HG03432 (cell line): ENCODE results near the gene RCC2.
A peak's percentile ranks its signal among the peaks of the same experiment; 100 is the strongest.

Source experiments
- ATAC-seq: cut with Tn5 transposase; IDR thresholded peaks from one replicate; pipeline ENCODE4 v1.9.1; 2021; ENCODE audit warnings: mild to moderate bottlenecking, moderate library complexity; ENCODE audit not compliant: unreplicated experiment

Gene RCC2

GRCh38 chr1:17447501-17447992, 8.1 kb upstream of the RCC2 start:
- no peak for ATAC-seq

- ATAC-seq, result no peak
Measured at GRCh38 chr1:17442841-17443240, 3.4 kb upstream of the RCC2 start.

- no peak for ATAC-seq
Measured at GRCh38 chr1:17441993-17442357, 2.5 kb upstream of the RCC2 start.

GRCh38 chr1:17441265-17441992, 2.0 kb upstream of the RCC2 start:
- ATAC-seq, result no peak

GRCh38 chr1:17440827-17441168, 1.3 kb upstream of the RCC2 start:
- ATAC-seq, result no peak

- no peak for ATAC-seq
Measured at GRCh38 chr1:17440074-17440826, 773 bp upstream of the RCC2 start.

- ATAC-seq, result peak; percentile 42
Measured at GRCh38 chr1:17438318-17439249, 893 bp downstream of the RCC2 start.

- peak; percentile 40 for ATAC-seq
Measured at GRCh38 chr1:17437580-17438317, 1.7 kb downstream of the RCC2 start.

GRCh38 chr1:17437260-17437579, 2.3 kb downstream of the RCC2 start:
- ATAC-seq, result no peak

- no peak for ATAC-seq
Measured at GRCh38 chr1:17436380-17437174, 2.9 kb downstream of the RCC2 start.

- ATAC-seq, result no peak
Measured at GRCh38 chr1:17434601-17435000, 4.9 kb downstream of the RCC2 start.

- ATAC-seq, result no peak
Measured at GRCh38 chr1:17434016-17434415, 5.5 kb downstream of the RCC2 start.

- no peak for ATAC-seq
Measured at GRCh38 chr1:17433261-17433660, 6.2 kb downstream of the RCC2 start.

- ATAC-seq, result no peak
Measured at GRCh38 chr1:17432412-17432811, 7.1 kb downstream of the RCC2 start.

- no peak for ATAC-seq
Measured at GRCh38 chr1:17429183-17429582, 10.3 kb downstream of the RCC2 start.

GRCh38 chr1:17427696-17428660, 11.5 kb downstream of the RCC2 start:
- no peak for ATAC-seq

GRCh38 chr1:17425806-17426600, 13.5 kb downstream of the RCC2 start:
- no peak for ATAC-seq

GRCh38 chr1:17423781-17424245, 15.7 kb downstream of the RCC2 start:
- ATAC-seq, result no peak
